ENCODE results near the gene ANKS1A. TPM values are rescaled to one million over a fixed set of nuclear protein-coding genes. Genes with fewer than 3 reads are reported as not detected.

ANKS1A gene
- total RNA-seq, 2 donors from 2014 or later, result 20.5 to 68.4 TPM

GRCh38 chr6:35080821-35081425, 191.9 kb downstream of the ANKS1A start:
- no peak overlapping the region for H3K4me3 ChIP-seq
- 86% methylated on average over 21 of the region's 21 CpGs for WGBS
- H3K4me1 ChIP-seq (replicated peaks), result no peaks in the 10 kb centered on the region
- no peak for TF ChIP-seq POLR2AphosphoS5 (IDR thresholded peaks at IDR 0.05)
- no peak for TF ChIP-seq CTCF (IDR thresholded peaks at IDR 0.05)
- no peak for TF ChIP-seq POLR2A (IDR thresholded peaks at IDR 0.05)
- H3K27me3 ChIP-seq (replicated peaks; ENCODE audit: insufficient read depth), result no peaks in the 10 kb centered on the region
- intact Hi-C loops (cut with DNase I), result no loop called here
- H3K36me3 ChIP-seq, result peaks cover 7 to 12% of the 10 kb centered on the region in 2 donors
- H3K9me3 ChIP-seq, result no peaks in the 10 kb centered on the region
- H3K27ac ChIP-seq, result no peak overlapping the region
- DNase-seq (ENCODE audit: low spot score), result no peak

- H3K27ac ChIP-seq, result no peak overlapping the region
- no peaks in the 10 kb centered on the region for H3K4me1 ChIP-seq (replicated peaks)
- WGBS, result 61% methylated on average over 13 of the region's 13 CpGs
- H3K9me3 ChIP-seq, result no peaks in the 10 kb centered on the region
- no peak for DNase-seq (ENCODE audit: low spot score)
- H3K36me3 ChIP-seq, result peaks cover 7 to 12% of the 10 kb centered on the region in 2 donors
- H3K27me3 ChIP-seq (replicated peaks; ENCODE audit: insufficient read depth), result no peaks in the 10 kb centered on the region
- TF ChIP-seq CTCF (IDR thresholded peaks at IDR 0.05), result no peak
- no peak for TF ChIP-seq POLR2A (IDR thresholded peaks at IDR 0.05)
- no peak for TF ChIP-seq POLR2AphosphoS5 (IDR thresholded peaks at IDR 0.05)
- intact Hi-C loops (cut with DNase I), result no loop called here
- no peak overlapping the region for H3K4me3 ChIP-seq
Observed at GRCh38 chr6:35081426-35081851, 192.4 kb downstream of the ANKS1A start.

GRCh38 chr6:35082046-35082732, 193.1 kb downstream of the ANKS1A start:
- no peaks in the 10 kb centered on the region for H3K4me1 ChIP-seq (replicated peaks)
- intact Hi-C loops (cut with DNase I), result no loop called here
- H3K9me3 ChIP-seq, result no peaks in the 10 kb centered on the region
- H3K36me3 ChIP-seq, result peaks cover 7 to 12% of the 10 kb centered on the region in 2 donors
- TF ChIP-seq POLR2AphosphoS5 (IDR thresholded peaks at IDR 0.05) (no peak), CTCF (IDR thresholded peaks at IDR 0.05) (no peak), POLR2A (IDR thresholded peaks at IDR 0.05) (no peak)
- H3K4me3 ChIP-seq, result no peak overlapping the region
- no peaks in the 10 kb centered on the region for H3K27me3 ChIP-seq (replicated peaks; ENCODE audit: insufficient read depth)
- no peak overlapping the region for H3K27ac ChIP-seq
- no peak for DNase-seq (ENCODE audit: low spot score)
- WGBS, result 79% methylated on average over 19 of the region's 19 CpGs

- H3K36me3 ChIP-seq, result peaks cover 7 to 12% of the 10 kb centered on the region in 2 donors
- no peak for DNase-seq (ENCODE audit: low spot score)
- 94% methylated on average over 13 of the region's 13 CpGs for WGBS
- intact Hi-C loops (cut with DNase I), result no loop called here
- TF ChIP-seq POLR2AphosphoS5 (IDR thresholded peaks at IDR 0.05) (no peak), POLR2A (IDR thresholded peaks at IDR 0.05) (no peak), CTCF (IDR thresholded peaks at IDR 0.05) (no peak)
- H3K4me3 ChIP-seq, result no peak overlapping the region
- no peak overlapping the region for H3K27ac ChIP-seq
- no peaks in the 10 kb centered on the region for H3K9me3 ChIP-seq
- no peaks in the 10 kb centered on the region for H3K27me3 ChIP-seq (replicated peaks; ENCODE audit: insufficient read depth)
- H3K4me1 ChIP-seq (replicated peaks), result no peaks in the 10 kb centered on the region
Observed at GRCh38 chr6:35082733-35083403, 193.8 kb downstream of the ANKS1A start.
